SK-N-SH (cell line): ENCODE results near the gene DCUN1D2. TPM values are rescaled to one million over a fixed set of nuclear protein-coding genes. Genes with fewer than 3 reads are reported as not detected.

Experiments
- CTCF ChIA-PET: fragments of 300-600, 350-600 bp; formaldehyde crosslinking; extraction: SDS; loops from one replicate; lab custom pipeline; 2021; lab: Yijun Ruan, JAX
- POLR2A ChIA-PET: fragments of 350-600 bp; sonication (Branson Sonifier 250); formaldehyde crosslinking; extraction: SDS; loops from one replicate; lab custom pipeline; 2020; ENCODE audit warnings: antibody characterized with exemption, inconsistent platforms; lab: Yijun Ruan, JAX
- DNase-seq: peaks from one replicate; pipeline ENCODE4 v3.0.0; 2012
- H2AFZ ChIP-seq: fragments of 200-600 bp; sonication (generic); 2 replicates; pipeline ENCODE4 v1.8.1; 2016; ENCODE audit warnings: antibody characterized with exemption, mild to moderate bottlenecking, low read depth
- H3F3A ChIP-seq: fragments of 200-600 bp; sonication (generic); replicated peaks from 2 replicates; pipeline ENCODE3; 2016; ENCODE audit warnings: antibody characterized with exemption, mild to moderate bottlenecking; ENCODE audit not compliant: insufficient read depth
- H3K27ac ChIP-seq, 2 experiments: fragments of 200-500 bp in 1 of 2; fragments of 200-600 bp in 1 of 2; sonication (Bioruptor generic) in 1 of 2; sonication (generic), shearing (Covaris generic) in 1 of 2; 2 replicates each; pipeline versions ENCODE4 v1.5.1 to v1.6.1; 2014 to 2016; ENCODE audit warnings: low read depth in 2 of 2, inconsistent platforms in 1 of 2, low read length in 1 of 2, mild to moderate bottlenecking in 1 of 2, mixed read lengths in 1 of 2
- H3K27me3 ChIP-seq: fragments of 200-600 bp; sonication (generic), shearing (Covaris generic); 2 replicates; pipeline ENCODE4 v1.6.1; 2016; ENCODE audit warnings: mixed run types; ENCODE audit not compliant: insufficient read depth
- H3K36me3 ChIP-seq, 2 experiments: fragments of 200-500 bp in 1 of 2; fragments of 200-600 bp in 1 of 2; sonication (Bioruptor generic) in 1 of 2; sonication (generic) in 1 of 2; replicated peaks in 1 of 2; 2 replicates each; pipeline versions ENCODE3 to v1.5.1; 2014 to 2016; ENCODE audit warnings: low read length in 1 of 2, mild to moderate bottlenecking in 1 of 2; ENCODE audit not compliant: insufficient read depth in 2 of 2, control insufficient read depth in 1 of 2
- H3K4me1 ChIP-seq, 2 experiments: fragments of 200-500 bp in 1 of 2; fragments of 200-600 bp in 1 of 2; sonication (Bioruptor generic) in 1 of 2; sonication (generic), shearing (Covaris generic) in 1 of 2; 2 replicates each; pipeline versions ENCODE4 v1.5.1 to v1.6.1; 2014 to 2016; ENCODE audit warnings: low read depth in 1 of 2, low read length in 1 of 2, mixed run types in 1 of 2; ENCODE audit not compliant: insufficient read depth in 2 of 2, control insufficient read depth in 1 of 2
- H3K4me2 ChIP-seq: fragments of 200-600 bp; sonication (generic), shearing (Covaris generic); 2 replicates; pipeline ENCODE4 v1.6.1; 2017; ENCODE audit warnings: mixed run types
- H3K4me3 ChIP-seq, 2 experiments: fragments of 200-500 bp in 1 of 2; fragments of 200-600 bp in 1 of 2; sonication (Bioruptor generic) in 1 of 2; sonication (generic), shearing (Covaris generic) in 1 of 2; 2 replicates each; pipeline versions ENCODE4 v1.5.1 to v1.8.1; 2014 to 2016; ENCODE audit warnings: low read depth in 2 of 2, inconsistent platforms in 1 of 2, low read length in 1 of 2, mild to moderate bottlenecking in 1 of 2, mixed read lengths in 1 of 2, moderate library complexity in 1 of 2
- H3K79me2 ChIP-seq: fragments of 200-600 bp; sonication (generic); 2 replicates; pipeline ENCODE4 v1.8.1; 2017; ENCODE audit warnings: mild to moderate bottlenecking; ENCODE audit not compliant: insufficient read depth
- H3K9ac ChIP-seq: fragments of 200-600 bp; sonication (generic); 2 replicates; pipeline ENCODE4 v1.6.1; 2017; ENCODE audit warnings: mixed run types
- H3K9me2 ChIP-seq: fragments of 200-600 bp; sonication (generic); 2 replicates; pipeline ENCODE4 v1.6.1; 2017; ENCODE audit warnings: mixed run types
- H3K9me3 ChIP-seq: fragments of 200-600 bp; sonication (generic); 2 replicates; pipeline ENCODE4 v1.6.1; 2017; ENCODE audit warnings: mixed run types, mild to moderate bottlenecking, moderate library complexity
- H4K20me1 ChIP-seq: fragments of 200-600 bp; sonication (generic); 2 replicates; pipeline ENCODE4 v1.6.1; 2017; ENCODE audit warnings: mild to moderate bottlenecking, mixed run types; ENCODE audit not compliant: insufficient read depth
- EZH2phosphoT487 ChIP-seq: fragments of 200-600 bp; sonication (generic); IDR thresholded peaks from 2 replicates; pipeline ENCODE4 v1.6.1; 2017; ENCODE audit warnings: low read depth, mixed run types, mild to moderate bottlenecking, antibody characterized with exemption, moderate library complexity, borderline replicate concordance
- FOSL2 ChIP-seq: IDR thresholded peaks from 2 replicates; pipeline ENCODE4 v1.4.0; 2012; ENCODE audit warnings: low read depth, mild to moderate bottlenecking, moderate library complexity, borderline replicate concordance
- FOXM1 ChIP-seq: IDR thresholded peaks from 2 replicates; pipeline ENCODE4 v1.4.0; 2012; ENCODE audit warnings: low read depth, mild to moderate bottlenecking
- GABPA ChIP-seq: IDR thresholded peaks from 2 replicates; pipeline ENCODE4 v1.4.0; 2012; ENCODE audit warnings: low read depth, mild to moderate bottlenecking
- JUND ChIP-seq: IDR thresholded peaks from 2 replicates; pipeline ENCODE4 v1.4.0; 2012
- NFIC ChIP-seq: IDR thresholded peaks from 2 replicates; pipeline ENCODE4 v1.4.0; 2012; ENCODE audit warnings: borderline replicate concordance
- NRF1 ChIP-seq: IDR thresholded peaks from 2 replicates; pipeline ENCODE4 v1.6.1; 2012; ENCODE audit warnings: low read depth, mild to moderate bottlenecking, low read length
- RAD21 ChIP-seq: IDR thresholded peaks from 2 replicates; pipeline ENCODE4 v1.6.1; 2012; ENCODE audit warnings: mild to moderate bottlenecking, low read length
- TCF12 ChIP-seq: IDR thresholded peaks from 2 replicates; pipeline ENCODE4 v1.4.0; 2012
- YY1 ChIP-seq: IDR thresholded peaks from 2 replicates; pipeline ENCODE4 v1.4.0; 2012; ENCODE audit warnings: low read depth, mild to moderate bottlenecking
- WGBS: methylation state at CpG from one replicate; pipeline ENCODE4 v1.1.6; 2017; ENCODE audit warnings: low lambda C conversion rate; 5-methylcytosine and 5-hydroxymethylcytosine counted together
- polyA plus RNA-seq, 3 experiments: library from polyadenylated mRNA; depleted of rRNA; stranded (reverse); fragments of >200 nt; gene quantifications; 2 replicates each; pipeline ENCODE4 v1.2.3, GENCODE V29; 2012
- TF ChIP-seq, protein P1 (sequence below): fragments of 150-350 bp; IDR thresholded peaks from 2 replicates; pipeline ENCODE4 v1.6.1; 2017; ENCODE audit warnings: antibody characterized with exemption, low read length, low read depth, borderline replicate concordance

Gene DCUN1D2
- polyA plus RNA-seq, 1 of the 3 experiments (the other 2 are of a cell fraction): 11.0 TPM

DNA sequence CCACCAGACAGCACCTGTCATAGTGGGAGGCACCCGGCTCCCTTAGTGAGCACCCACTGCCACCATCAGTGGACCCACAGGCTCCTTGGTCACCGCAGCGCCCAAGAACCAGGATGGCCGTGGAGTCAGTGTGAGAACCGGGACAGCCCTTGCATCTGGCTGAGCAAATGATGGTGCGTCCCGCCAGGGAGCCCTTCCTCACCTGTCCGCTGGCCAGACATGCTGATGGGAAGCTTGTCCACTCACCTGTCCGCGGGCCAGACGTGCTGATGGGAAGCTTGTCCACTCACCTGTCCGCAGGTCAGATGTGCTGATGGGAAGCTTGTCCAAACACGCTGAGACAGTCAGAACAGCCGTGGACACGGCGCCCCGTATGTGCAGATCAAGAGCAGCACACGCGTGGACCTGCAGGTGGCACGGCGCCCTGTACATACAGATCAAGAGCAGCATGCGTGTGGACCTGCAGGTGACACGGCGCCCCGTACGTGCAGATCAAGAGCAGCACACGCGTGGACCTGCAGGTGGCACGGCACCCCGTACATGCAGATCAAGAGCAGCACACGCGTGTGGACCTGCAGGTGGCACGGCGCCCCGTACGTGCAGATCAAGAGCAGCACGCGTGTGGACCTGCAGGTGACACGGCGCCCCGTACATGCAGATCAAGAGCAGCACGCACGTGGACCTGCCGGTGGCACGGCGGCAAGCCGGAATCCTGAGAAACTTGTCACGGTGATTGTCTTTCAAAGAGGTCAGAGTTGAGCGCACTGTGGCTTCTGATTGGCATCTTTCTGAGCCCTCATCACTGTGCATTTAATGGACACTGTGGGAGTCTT lies 40.7 kb upstream of the DCUN1D2 start:
- WGBS: 93% methylated on average over 23 of the region's 49 CpGs
- Histone ChIP-seq H3K36me3 (peaks cover 29 to 48% of the 10 kb centered on the region in 2 experiments), H3K4me1 (peaks cover 0 to 17% of the 10 kb centered on the region in 2 experiments; a peak in 2 of 4 replicates), H3K9ac (no peak overlapping the region), H3K27ac (no peak overlapping the region), H2AFZ (no peak overlapping the region), H3K27me3 (no peaks in the 10 kb centered on the region), H3K79me2 (peaks cover 17% of the 10 kb centered on the region; the same call in 1 of the 2 replicates), H3F3A (no peaks in the 10 kb centered on the region), H3K9me3 (no peaks in the 10 kb centered on the region), H4K20me1 (peaks cover 11% of the 10 kb centered on the region), H3K4me3 (no peak overlapping the region)
- no peak for DNase-seq
- TF ChIP-seq YY1 (no peak), JUND (no peak), TCF12 (no peak), GABPA (no peak), NRF1 (no peak), NFIC (no peak), FOXM1 (no peak), EZH2phosphoT487 (no peak)
- TF ChIP-seq, protein P1, sequence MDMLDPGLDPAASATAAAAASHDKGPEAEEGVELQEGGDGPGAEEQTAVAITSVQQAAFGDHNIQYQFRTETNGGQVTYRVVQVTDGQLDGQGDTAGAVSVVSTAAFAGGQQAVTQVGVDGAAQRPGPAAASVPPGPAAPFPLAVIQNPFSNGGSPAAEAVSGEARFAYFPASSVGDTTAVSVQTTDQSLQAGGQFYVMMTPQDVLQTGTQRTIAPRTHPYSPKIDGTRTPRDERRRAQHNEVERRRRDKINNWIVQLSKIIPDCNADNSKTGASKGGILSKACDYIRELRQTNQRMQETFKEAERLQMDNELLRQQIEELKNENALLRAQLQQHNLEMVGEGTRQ: no peak
- TF ChIP-seq, all 33 proteins: peak for 0
- no peak overlapping the region for H3K4me2 ChIP-seq
- H3K9me2 ChIP-seq: no peaks in the 10 kb centered on the region
- CTCF ChIA-PET: interaction anchor here (1.7 to 3.3 kb wide), 3 partner anchors 31 to 73 kb away, joined by 8 to 13 read pairs (median 8); no protein-coding TSS in a partner anchor
- POLR2A ChIA-PET: no interaction called here

DNA sequence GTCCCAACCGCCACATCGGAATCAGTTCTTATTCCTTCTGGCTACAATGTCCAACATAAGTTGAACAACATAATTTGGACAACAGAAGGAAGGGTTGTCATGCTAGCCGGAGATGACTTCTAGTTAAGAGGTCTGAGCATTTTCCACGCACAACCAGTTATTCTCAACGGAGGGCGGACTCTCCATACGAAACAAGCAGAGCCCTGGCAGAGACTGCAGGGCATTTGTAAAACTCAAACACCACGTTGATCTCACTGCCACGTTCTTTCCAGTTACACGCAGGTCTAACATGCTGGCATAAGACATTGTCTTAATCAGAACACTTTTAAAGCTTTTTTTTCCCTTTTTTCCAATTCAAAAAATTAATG lies 38.3 kb upstream of the DCUN1D2 start:
- peaks cover 35% of the 10 kb centered on the region; the same call in 1 of the 2 replicates for H3K79me2 ChIP-seq
- no peak for TF ChIP-seq FOSL2
- TF ChIP-seq RAD21: peak; percentile 8; the same call in 1 of the 2 replicates
- no peaks in the 10 kb centered on the region for H3K27me3 ChIP-seq
- H3K4me1 ChIP-seq: peaks cover 0 to 17% of the 10 kb centered on the region in 2 experiments; a peak in 2 of 4 replicates
- ChIA-PET POLR2A (no interaction called here), CTCF (no interaction called here)
- peaks cover 23 to 56% of the 10 kb centered on the region in 2 experiments for H3K36me3 ChIP-seq
- no peak overlapping the region for H3K9ac ChIP-seq
- no peak overlapping the region for H2AFZ ChIP-seq
- H3K4me3 ChIP-seq: no peak overlapping the region
- no peaks in the 10 kb centered on the region for H3F3A ChIP-seq
- H3K27ac ChIP-seq: no peak overlapping the region
- H3K9me2 ChIP-seq: no peaks in the 10 kb centered on the region
- no peaks in the 10 kb centered on the region for H3K9me3 ChIP-seq
- no peak overlapping the region for H3K4me2 ChIP-seq
- 98% methylated on average over 10 of the region's 10 CpGs for WGBS
- H4K20me1 ChIP-seq: peaks cover 18% of the 10 kb centered on the region
- no peak for DNase-seq
